EL (cell line): Measurements from ENCODE around the gene MOB2.

ENCODE experiments used
- DNase-seq: peaks from one replicate; pipeline ENCODE4 v3.0.0-alpha.2; 2016

Gene MOB2

GRCh38 chr11:1469911-1470680, 16.5 kb downstream of the MOB2 start:
- no peak for DNase-seq

DNA sequence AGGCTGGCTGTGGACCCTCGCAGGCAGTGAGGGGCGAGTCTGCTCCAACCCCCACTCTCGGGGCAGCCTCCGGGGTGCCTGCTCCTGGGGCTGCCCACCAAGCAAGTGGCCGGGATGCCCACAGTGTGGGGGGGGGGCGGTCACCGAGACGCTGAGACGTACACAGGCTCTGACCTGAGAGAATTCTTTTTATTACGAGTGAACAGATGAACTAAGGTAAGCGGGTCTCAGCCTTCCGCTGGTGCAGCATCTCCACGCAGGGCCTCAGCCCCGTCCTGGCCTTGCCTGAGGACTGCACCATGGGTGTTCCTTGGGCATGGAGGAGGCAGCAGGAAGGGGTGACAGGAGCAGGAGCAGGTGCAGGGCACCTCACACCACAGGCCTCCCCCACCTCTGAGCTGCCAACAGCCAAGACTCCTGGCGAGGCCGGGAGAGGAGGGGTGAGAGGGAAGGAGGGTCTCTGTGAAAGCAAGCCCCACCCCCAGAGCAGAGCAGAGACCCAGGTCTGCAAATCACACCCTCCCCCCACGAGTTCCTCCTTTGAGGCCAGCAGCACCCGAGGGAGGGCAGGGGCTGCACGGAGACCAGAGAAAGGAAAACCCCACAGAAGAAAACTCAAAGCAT, 17.2 kb downstream of the MOB2 start:
- no peak for DNase-seq

- no peak for DNase-seq
Observed at GRCh38 chr11:1468473-1469066, 18.0 kb downstream of the MOB2 start.

DNA sequence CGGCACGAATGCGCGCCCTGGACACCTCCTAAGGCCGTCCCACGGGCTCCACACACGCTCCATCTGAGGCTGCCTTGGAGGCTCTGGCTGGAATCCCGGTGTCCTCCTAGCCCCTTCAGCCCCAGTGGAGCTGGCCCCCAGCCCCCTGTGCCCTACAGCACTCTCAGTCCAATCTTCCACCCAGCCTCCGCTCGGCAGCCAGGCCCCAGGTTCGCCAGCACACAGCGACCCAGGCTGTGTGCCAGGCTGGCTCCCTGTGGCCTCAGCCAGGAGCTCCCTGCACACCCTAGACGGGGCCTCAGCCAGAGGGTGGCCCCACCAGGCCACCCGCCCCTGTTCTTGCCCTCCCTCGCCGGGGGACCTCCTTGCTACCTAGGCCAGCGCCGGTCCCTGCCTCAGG, 18.6 kb downstream of the MOB2 start:
- DNase-seq, result no peak

- DNase-seq, result no peak
Observed at GRCh38 chr11:1467270-1467669, 19.3 kb downstream of the MOB2 start.

- no peak for DNase-seq
Observed at GRCh38 chr11:1466784-1467183, 19.8 kb downstream of the MOB2 start.

GRCh38 chr11:1463056-1463455, 23.5 kb downstream of the MOB2 start:
- no peak for DNase-seq

- DNase-seq, result no peak
Observed at GRCh38 chr11:1462698-1462975, 23.9 kb downstream of the MOB2 start.

DNA sequence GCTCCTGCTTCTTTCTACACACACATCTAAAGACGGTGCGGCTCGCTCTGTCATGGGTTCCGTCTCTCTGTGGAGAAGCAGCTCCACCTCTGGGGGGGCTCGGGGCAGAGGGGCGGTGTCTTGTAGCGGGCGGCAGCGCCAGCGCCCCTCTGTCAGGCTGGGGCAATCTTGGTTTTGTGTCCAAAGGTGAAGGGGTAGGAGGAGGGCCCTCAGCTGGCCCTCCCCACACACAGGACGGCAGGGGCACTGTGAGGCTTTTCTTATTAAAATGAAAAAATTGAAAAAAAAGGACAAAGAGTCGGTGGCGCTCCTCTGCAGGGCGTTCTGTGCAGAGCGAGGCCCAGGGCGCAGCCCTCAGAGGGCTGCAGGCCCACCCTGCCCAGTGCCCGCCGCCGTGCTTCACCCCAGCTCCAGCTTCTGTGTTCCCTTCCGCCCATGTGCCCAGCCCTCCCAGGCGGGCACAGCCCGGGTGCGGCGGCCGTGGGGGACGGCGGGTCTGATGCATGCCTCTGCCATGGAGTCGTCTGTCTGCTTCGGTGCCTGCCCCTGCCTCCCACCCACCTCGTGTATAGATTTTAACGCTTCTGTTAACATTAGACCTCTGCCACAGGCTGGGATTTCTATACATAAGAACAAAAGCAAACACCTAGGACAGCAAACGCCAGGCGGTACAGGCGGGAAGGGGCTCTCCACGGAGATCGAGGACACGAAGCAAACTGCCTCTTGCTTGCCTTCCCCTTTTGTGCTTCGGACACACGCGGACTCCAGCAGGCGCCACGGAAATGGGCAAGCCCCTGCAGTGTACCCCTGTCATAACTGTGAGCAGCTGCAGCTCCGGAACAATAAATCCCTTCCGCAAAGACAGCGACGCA, 24.5 kb downstream of the MOB2 start:
- no peak for DNase-seq

DNA sequence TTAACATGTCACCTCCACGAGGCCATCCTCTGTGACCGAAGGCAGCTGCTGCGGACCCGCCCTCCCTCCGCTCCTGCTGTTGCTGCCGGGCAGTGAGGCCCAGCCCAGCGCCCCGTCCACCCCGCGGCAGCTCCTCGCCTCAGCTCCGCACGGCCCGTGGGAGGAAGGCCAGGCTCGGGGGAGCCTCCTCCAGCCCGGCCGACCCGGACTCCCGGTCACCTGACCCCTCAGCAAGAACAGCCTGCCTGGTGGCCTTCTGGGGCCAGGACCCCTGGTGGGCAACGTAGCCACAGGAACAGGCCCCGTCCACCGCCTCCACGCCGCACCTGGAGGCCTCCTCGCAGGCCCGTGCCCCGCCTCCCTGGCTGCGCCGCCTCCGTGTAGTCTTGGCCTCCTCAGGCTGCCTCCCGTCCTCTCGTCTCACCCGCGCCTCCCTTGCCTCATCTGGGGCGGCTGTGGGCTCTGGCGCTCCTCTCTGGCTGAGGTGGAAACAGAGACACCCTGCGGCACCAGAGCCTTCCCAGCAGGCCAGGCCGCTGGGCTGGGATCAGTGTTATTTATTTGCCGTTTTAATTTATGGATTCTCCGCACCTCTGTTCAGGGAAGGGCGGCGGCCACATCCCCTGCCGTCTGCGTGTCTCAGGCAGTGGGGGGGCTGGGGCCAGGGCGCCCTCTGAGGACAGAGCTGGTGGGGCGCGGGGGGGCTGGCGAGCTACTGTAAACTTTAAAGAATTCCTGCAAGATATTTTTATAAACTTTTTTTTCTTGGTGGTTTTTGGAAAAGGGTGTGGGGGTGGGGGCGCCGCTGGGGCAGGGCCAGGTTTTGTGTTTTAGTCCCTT, 25.4 kb downstream of the MOB2 start:
- DNase-seq, result no peak

- no peak for DNase-seq
Observed at GRCh38 chr11:1460396-1460985, 26.1 kb downstream of the MOB2 start.

- DNase-seq, result no peak
Observed at GRCh38 chr11:1459764-1460395, 26.7 kb downstream of the MOB2 start.

DNA sequence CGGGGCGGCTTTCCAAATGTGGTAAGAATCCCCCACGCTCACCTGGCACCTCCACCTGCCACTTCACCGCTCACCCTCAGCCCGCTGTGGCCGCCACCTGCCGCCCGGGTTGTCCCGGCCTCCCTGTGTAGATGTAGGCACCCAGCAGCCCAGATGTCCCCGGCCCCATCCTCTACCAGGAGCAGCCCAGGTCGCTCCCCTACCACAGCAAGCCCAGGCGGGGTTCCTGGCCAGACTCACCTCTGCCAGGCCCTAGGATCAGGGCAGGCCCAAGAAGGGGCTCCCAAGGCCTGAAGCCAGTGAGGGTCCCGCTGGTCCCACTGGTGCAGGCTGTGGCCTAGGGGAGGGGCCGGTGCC, 27.4 kb downstream of the MOB2 start:
- DNase-seq, result no peak

- peak; percentile 42 for DNase-seq
Observed at GRCh38 chr11:1458340-1459218, 28.0 kb downstream of the MOB2 start.

DNA sequence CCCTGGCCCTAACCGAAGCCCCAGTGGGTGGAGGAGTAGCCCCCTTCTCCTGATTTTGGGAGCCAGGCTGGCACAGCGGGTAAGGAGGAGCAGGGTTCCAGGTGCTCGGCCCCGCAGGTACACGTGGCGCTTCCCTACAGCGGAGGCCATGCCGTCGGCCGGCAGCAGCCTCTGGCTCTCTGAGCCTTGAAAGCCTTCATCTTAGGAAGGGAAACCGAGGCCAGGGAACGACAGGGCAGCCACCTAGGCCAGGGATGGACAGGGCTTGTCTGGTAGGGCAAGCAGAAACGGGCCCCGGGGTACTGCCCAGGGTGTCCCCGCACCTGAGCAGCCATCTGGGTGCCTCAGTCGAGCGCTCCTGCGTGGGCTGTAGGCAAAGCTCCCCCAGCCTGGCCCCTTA, 28.7 kb downstream of the MOB2 start:
- no peak for DNase-seq

DNA sequence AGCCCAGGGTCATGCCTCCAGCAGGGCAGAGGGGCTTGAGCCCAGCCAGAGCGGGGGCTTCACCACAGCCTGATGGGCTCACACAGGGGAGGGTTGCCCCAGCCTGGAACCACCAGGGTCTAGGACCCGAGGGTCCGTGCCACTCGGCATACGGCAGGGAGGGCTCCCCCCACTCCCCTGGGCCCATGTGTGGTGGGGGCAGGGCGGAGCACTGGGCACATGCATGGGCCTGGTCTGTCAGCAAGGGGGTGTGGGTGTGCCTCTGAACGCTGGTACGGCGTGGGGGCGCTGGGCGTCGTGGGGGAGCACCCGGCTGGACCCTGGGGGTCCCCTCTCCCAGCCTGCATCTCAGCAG, 29.3 kb downstream of the MOB2 start:
- DNase-seq, result no peak

GRCh38 chr11:1456596-1457325, 29.8 kb downstream of the MOB2 start:
- no peak for DNase-seq

DNA sequence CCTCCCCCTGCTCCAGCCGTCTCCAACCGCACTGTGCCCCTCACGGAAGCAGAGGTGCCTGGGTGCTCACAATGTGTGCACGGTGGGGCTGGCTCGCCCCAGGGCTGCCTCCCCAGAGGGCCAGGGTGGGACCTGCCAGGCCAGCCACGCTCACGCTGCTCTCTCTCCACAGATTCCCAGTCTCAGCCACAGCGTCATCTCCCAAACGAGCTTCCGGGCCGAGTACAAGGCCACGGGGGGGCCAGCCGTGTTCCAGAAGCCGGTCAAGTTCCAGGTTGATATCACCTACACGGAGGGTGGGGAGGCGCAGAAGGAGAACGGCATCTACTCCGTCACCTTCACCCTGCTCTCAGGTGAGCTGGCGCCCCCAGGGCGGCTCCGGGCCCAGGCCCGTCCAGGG, 30.4 kb downstream of the MOB2 start:
- no peak for DNase-seq

- DNase-seq, result no peak
Observed at GRCh38 chr11:1455763-1456060, 30.9 kb downstream of the MOB2 start.

DNA sequence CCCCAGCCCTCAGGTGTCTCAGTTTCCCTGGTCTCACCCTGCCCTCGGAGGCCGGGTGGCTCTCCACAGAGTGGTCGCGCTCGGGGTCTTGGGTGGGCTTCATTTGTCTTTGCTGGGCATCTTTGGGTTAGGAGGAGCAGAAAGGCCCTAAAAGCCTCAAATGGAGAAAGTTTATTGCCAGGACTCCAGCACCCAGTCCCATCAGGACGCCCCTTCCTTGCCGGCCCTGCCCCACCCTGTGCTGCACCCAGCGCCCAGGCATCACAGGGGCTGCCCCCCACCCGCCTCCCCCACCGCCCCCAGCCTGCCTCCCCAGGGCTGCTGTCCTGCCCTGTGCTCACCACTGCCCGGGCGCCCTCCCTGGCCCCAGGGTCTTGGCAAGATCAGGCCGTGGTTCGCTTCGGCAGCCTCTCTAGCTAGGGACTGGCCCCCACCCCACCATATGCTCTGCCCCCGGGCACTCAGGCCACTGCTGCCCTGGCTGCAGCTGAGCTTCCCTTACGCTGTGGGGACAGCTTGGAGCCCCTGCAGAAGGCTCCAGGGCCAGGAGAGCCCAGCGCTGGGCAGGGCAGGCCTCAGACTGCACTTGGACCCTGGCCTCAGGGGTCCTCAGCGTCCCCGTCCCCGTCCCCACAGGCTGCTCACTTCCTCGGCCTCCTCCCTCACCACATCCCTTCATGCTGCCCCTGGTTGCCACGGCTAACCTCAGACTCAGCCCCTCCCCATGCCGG, 31.4 kb downstream of the MOB2 start:
- no peak for DNase-seq
